Activated T-helper 17 cell treated with anti-CD3 and anti-CD28 coated beads, Interleukin-2, amount 50 U/mL, for 72 hours (primary cell): ENCODE measurements around the gene DOK3. TPM values are rescaled to one million over a fixed set of nuclear protein-coding genes. Genes with fewer than 3 reads are reported as not detected.
"Not testable (repeated sequence)": the region's sequence is repeated elsewhere in the genome, so short reads cannot be mapped to it uniquely, and the experiment has no call there.

Experiments used
- ATAC-seq: fragments of 150-1000 bp; cut with Tn5 transposase; replicated peaks from 2 replicates; pipeline ENCODE4 v1.10.0; 2021; ENCODE audit warnings: mild to moderate bottlenecking, moderate library complexity
- H3K27ac Mint-ChIP-seq: one replicate; pipeline ENCODE4 v1.8.0; 2022; ENCODE audit warnings: mixed read lengths
- H3K27me3 Mint-ChIP-seq: one replicate; pipeline ENCODE4 v1.8.0; 2022; ENCODE audit warnings: mixed read lengths
- H3K36me3 Mint-ChIP-seq: one replicate; pipeline ENCODE4 v1.8.0; 2022; ENCODE audit warnings: low read depth, mild to moderate bottlenecking, mixed read lengths
- H3K4me1 Mint-ChIP-seq: one replicate; pipeline ENCODE4 v1.8.0; 2022; ENCODE audit warnings: mixed read lengths
- H3K4me3 Mint-ChIP-seq: one replicate; pipeline ENCODE4 v1.8.0; 2022; ENCODE audit warnings: mild to moderate bottlenecking, mixed read lengths
- H3K9me3 Mint-ChIP-seq: one replicate; pipeline ENCODE4 v1.8.0; 2022; ENCODE audit warnings: mixed read lengths
- total RNA-seq, 2 donors: library from RNA; stranded (reverse); gene quantifications; one replicate each; pipeline ENCODE4 v1.2.3, GENCODE V29; 2022

The DOK3 gene
- total RNA-seq, 2 donors from 2014 or later = 5.6 to 13.7 TPM

GRCh38 chr5:177542816-177543465 lies 33.3 kb upstream of the DOK3 start:
- Mint-ChIP-seq H3K4me3 (no peak overlapping the region), H3K36me3 (peaks cover 51% of the 10 kb centered on the region), H3K9me3 (no peaks in the 10 kb centered on the region), H3K4me1 (peaks cover 14% of the 10 kb centered on the region), H3K27ac (peak overlapping the region; percentile 28), H3K27me3 (no peaks in the 10 kb centered on the region)
- no peak for ATAC-seq

- H3K36me3 Mint-ChIP-seq = peaks cover 57% of the 10 kb centered on the region
- H3K27ac Mint-ChIP-seq = no peak overlapping the region
- ATAC-seq = no peak
- no peaks in the 10 kb centered on the region for H3K9me3 Mint-ChIP-seq
- peaks cover 14% of the 10 kb centered on the region for H3K4me1 Mint-ChIP-seq
- H3K4me3 Mint-ChIP-seq = no peak overlapping the region
- no peaks in the 10 kb centered on the region for H3K27me3 Mint-ChIP-seq
These were observed 30.8 kb upstream of the DOK3 start for GRCh38 chr5:177540438-177540837.

- no peaks in the 10 kb centered on the region for H3K9me3 Mint-ChIP-seq
- peaks cover 66% of the 10 kb centered on the region for H3K36me3 Mint-ChIP-seq
- peaks cover 14% of the 10 kb centered on the region for H3K4me1 Mint-ChIP-seq
- no peak for ATAC-seq
- no peaks in the 10 kb centered on the region for H3K27me3 Mint-ChIP-seq
- no peak overlapping the region for H3K4me3 Mint-ChIP-seq
- H3K27ac Mint-ChIP-seq = no peak overlapping the region
These were observed 29.8 kb upstream of the DOK3 start for GRCh38 chr5:177539411-177539810.

- H3K27me3 Mint-ChIP-seq = no peaks in the 10 kb centered on the region
- H3K36me3 Mint-ChIP-seq = peaks cover 68% of the 10 kb centered on the region
- ATAC-seq = no peak
- H3K4me1 Mint-ChIP-seq = peaks cover 14% of the 10 kb centered on the region
- H3K27ac Mint-ChIP-seq = no peak overlapping the region
- H3K4me3 Mint-ChIP-seq = no peak overlapping the region
- no peaks in the 10 kb centered on the region for H3K9me3 Mint-ChIP-seq
These were observed 29.2 kb upstream of the DOK3 start for GRCh38 chr5:177538876-177539275.

GRCh38 chr5:177537389-177538361 lies 28.0 kb upstream of the DOK3 start:
- Mint-ChIP-seq H3K4me3 (no peak overlapping the region), H3K4me1 (peaks cover 9% of the 10 kb centered on the region), H3K36me3 (peaks cover 76% of the 10 kb centered on the region), H3K27ac (peak overlapping the region; percentile 36), H3K27me3 (no peaks in the 10 kb centered on the region), H3K9me3 (no peaks in the 10 kb centered on the region)
- no peak for ATAC-seq

- Mint-ChIP-seq H3K36me3 (peaks cover 81% of the 10 kb centered on the region), H3K9me3 (no peaks in the 10 kb centered on the region), H3K27me3 (no peaks in the 10 kb centered on the region), H3K27ac (no peak overlapping the region), H3K4me1 (peaks cover 8% of the 10 kb centered on the region), H3K4me3 (no peak overlapping the region)
- no peak for ATAC-seq
These were observed 26.8 kb upstream of the DOK3 start for GRCh38 chr5:177536386-177536785.

- Mint-ChIP-seq H3K36me3 (peaks cover 80% of the 10 kb centered on the region), H3K9me3 (no peaks in the 10 kb centered on the region), H3K27me3 (no peaks in the 10 kb centered on the region), H3K4me1 (peaks cover 3% of the 10 kb centered on the region), H3K4me3 (no peak overlapping the region), H3K27ac (no peak overlapping the region)
- ATAC-seq = no peak
These were observed 25.5 kb upstream of the DOK3 start for GRCh38 chr5:177535125-177535524.

GRCh38 chr5:177534433-177534832 lies 24.8 kb upstream of the DOK3 start:
- peaks cover 81% of the 10 kb centered on the region for H3K36me3 Mint-ChIP-seq
- H3K4me3 Mint-ChIP-seq, H3K27ac Mint-ChIP-seq, ATAC-seq, H3K27me3 Mint-ChIP-seq, H3K4me1 Mint-ChIP-seq, H3K9me3 Mint-ChIP-seq: not testable (repeated sequence)

- no peak for ATAC-seq
- Mint-ChIP-seq H3K4me1 (peaks cover 3% of the 10 kb centered on the region), H3K27me3 (no peaks in the 10 kb centered on the region), H3K36me3 (peaks cover 52% of the 10 kb centered on the region), H3K9me3 (no peaks in the 10 kb centered on the region), H3K4me3 (no peak overlapping the region), H3K27ac (peak overlapping the region; percentile 17)
These were observed 21.7 kb upstream of the DOK3 start for GRCh38 chr5:177531209-177531940.

GRCh38 chr5:177530638-177531037 lies 21.0 kb upstream of the DOK3 start:
- Mint-ChIP-seq H3K27me3 (no peaks in the 10 kb centered on the region), H3K4me3 (no peak overlapping the region), H3K27ac (peak overlapping the region; percentile 53), H3K36me3 (peaks cover 47% of the 10 kb centered on the region), H3K9me3 (no peaks in the 10 kb centered on the region), H3K4me1 (peaks cover 3% of the 10 kb centered on the region)
- no peak for ATAC-seq

- peaks cover 3% of the 10 kb centered on the region for H3K4me1 Mint-ChIP-seq
- peaks cover 42% of the 10 kb centered on the region for H3K36me3 Mint-ChIP-seq
- no peaks in the 10 kb centered on the region for H3K9me3 Mint-ChIP-seq
- no peak for ATAC-seq
- no peak overlapping the region for H3K4me3 Mint-ChIP-seq
- no peaks in the 10 kb centered on the region for H3K27me3 Mint-ChIP-seq
- H3K27ac Mint-ChIP-seq = peak overlapping the region; percentile 53
These were observed 19.9 kb upstream of the DOK3 start for GRCh38 chr5:177529247-177530203.

GRCh38 chr5:177528631-177529030 lies 19.0 kb upstream of the DOK3 start:
- Mint-ChIP-seq H3K27ac (no peak overlapping the region), H3K4me3 (no peak overlapping the region), H3K27me3 (no peaks in the 10 kb centered on the region), H3K4me1 (peaks cover 3% of the 10 kb centered on the region), H3K9me3 (no peaks in the 10 kb centered on the region), H3K36me3 (peaks cover 38% of the 10 kb centered on the region)
- ATAC-seq = no peak

- no peak overlapping the region for H3K4me3 Mint-ChIP-seq
- ATAC-seq = no peak
- H3K27ac Mint-ChIP-seq = no peak overlapping the region
- H3K36me3 Mint-ChIP-seq = peaks cover 34% of the 10 kb centered on the region
- no peaks in the 10 kb centered on the region for H3K9me3 Mint-ChIP-seq
- H3K27me3 Mint-ChIP-seq = no peaks in the 10 kb centered on the region
- peaks cover 3% of the 10 kb centered on the region for H3K4me1 Mint-ChIP-seq
These were observed 18.0 kb upstream of the DOK3 start for GRCh38 chr5:177527595-177527994.

GRCh38 chr5:177526791-177527190 lies 17.2 kb upstream of the DOK3 start:
- H3K27ac Mint-ChIP-seq = no peak overlapping the region
- ATAC-seq = no peak
- H3K27me3 Mint-ChIP-seq = no peaks in the 10 kb centered on the region
- peaks cover 28% of the 10 kb centered on the region for H3K36me3 Mint-ChIP-seq
- no peaks in the 10 kb centered on the region for H3K9me3 Mint-ChIP-seq
- H3K4me3 Mint-ChIP-seq = no peak overlapping the region
- H3K4me1 Mint-ChIP-seq = peaks cover under 1% of the 10 kb centered on the region
